GM21576 (cell line): Measurements from ENCODE around the gene RAB23.

Source experiments
- ATAC-seq: cut with Tn5 transposase; IDR thresholded peaks from one replicate; pipeline ENCODE4 v1.9.1; 2021; ENCODE audit warnings: mild to moderate bottlenecking, moderate library complexity; ENCODE audit not compliant: unreplicated experiment

The RAB23 gene

GRCh38 chr6:57138026-57138425 is 84.1 kb downstream of the RAB23 start:
- ATAC-seq = no peak

- ATAC-seq = no peak
Observed at GRCh38 chr6:57137350-57137749, 84.8 kb downstream of the RAB23 start.
